Endothelial cell of umbilical vein (primary cell): Measurements from ENCODE around the gene CAMTA1. TPM values are rescaled to one million over a fixed set of nuclear protein-coding genes. Genes with fewer than 3 reads are reported as not detected.

Source experiments
- BruUV-seq: library from RNA; stranded (reverse); fragments of 400-500 nt; replicated peaks from 2 replicates; lab custom pipeline; 2021; lab: Mats Ljungman, UMichigan
- CTCF ChIA-PET: fragments of 300-600, 350-600 bp; sonication (Branson Sonifier 250); formaldehyde crosslinking; loops from one replicate; lab custom pipeline; 2021; ENCODE audit warnings: antibody characterized with exemption, inconsistent platforms; lab: Charles Lee
- POLR2A ChIA-PET: fragments of 300-600, 350-600 bp; sonication (Branson Sonifier 250); formaldehyde crosslinking; loops from one replicate; lab custom pipeline; 2021; ENCODE audit warnings: antibody characterized with exemption, inconsistent platforms; lab: Charles Lee
- DNase-seq: peaks from one replicate; pipeline ENCODE4 v3.0.0-alpha.2; 2011; ENCODE audit warnings: low read depth, low spot score
- FAIRE-seq: peaks from 2 replicates; lab custom pipeline; 2011; peaks lifted over from hg19 to GRCh38; lab: Jason Lieb, UNC
- H2AFZ ChIP-seq: 2 replicates; pipeline ENCODE4 v1.6.0; 2012; ENCODE audit warnings: low read depth, low read length, control low read depth, inconsistent platforms
- H3K27ac ChIP-seq: 2 replicates; pipeline ENCODE4 v1.5.1; 2011; ENCODE audit warnings: low read depth, mild to moderate bottlenecking, control low read depth, low read length, moderate library complexity; ENCODE audit not compliant: insufficient read depth
- H3K27me3 ChIP-seq, 2 experiments: 2 replicates each; pipeline versions ENCODE4 v1.6.0 to v1.6.1; 2011; ENCODE audit warnings: low read length in 2 of 2, mixed read lengths in 1 of 2; ENCODE audit not compliant: control insufficient read depth in 2 of 2, insufficient read depth in 2 of 2
- H3K36me3 ChIP-seq, 2 experiments: 2 replicates in 1 of 2; 3 replicates in 1 of 2; pipeline ENCODE4 v1.5.1; 2011; ENCODE audit warnings: low read length in 2 of 2, mild to moderate bottlenecking in 1 of 2, moderate library complexity in 1 of 2; ENCODE audit not compliant: control insufficient read depth in 2 of 2, insufficient read depth in 2 of 2; ENCODE audit errors: extremely low read depth in 1 of 2
- H3K4me1 ChIP-seq: 3 replicates; pipeline ENCODE4 v1.5.1; 2011; ENCODE audit warnings: mild to moderate bottlenecking, low read length; ENCODE audit not compliant: control insufficient read depth, insufficient read depth; ENCODE audit errors: extremely low read depth
- H3K4me2 ChIP-seq: 2 replicates; pipeline ENCODE4 v1.6.1; 2011; ENCODE audit warnings: low read length, control low read depth, mixed read lengths; ENCODE audit not compliant: insufficient read depth
- H3K4me3 ChIP-seq, 3 experiments: fragments of 200-600 bp in 1 of 3; sonication (generic), shearing (Covaris generic) in 1 of 3; replicated peaks in 1 of 3; 2 replicates each; pipeline ENCODE4 v1.5.1; 2011 to 2016; ENCODE audit warnings: control low read depth in 3 of 3, low read length in 3 of 3, mild to moderate bottlenecking in 2 of 3, inconsistent platforms in 1 of 3, low read depth in 1 of 3, moderate library complexity in 1 of 3; ENCODE audit not compliant: insufficient read depth in 1 of 3
- H3K79me2 ChIP-seq: 2 replicates; pipeline ENCODE4 v1.6.0; 2012; ENCODE audit warnings: low read length, inconsistent platforms; ENCODE audit not compliant: control insufficient read depth, insufficient read depth
- H3K9ac ChIP-seq: replicated peaks from 2 replicates; pipeline ENCODE3; 2011; ENCODE audit warnings: low read length, control low read depth; ENCODE audit not compliant: insufficient read depth; ENCODE audit errors: extremely low read depth
- H3K9me1 ChIP-seq: replicated peaks from 3 replicates; pipeline ENCODE4 v1.6.0; 2011; ENCODE audit warnings: mild to moderate bottlenecking, low read length; ENCODE audit not compliant: control insufficient read depth, insufficient read depth; ENCODE audit errors: extremely low read depth
- H3K9me3 ChIP-seq: replicated peaks from 2 replicates; pipeline ENCODE4 v1.5.1; 2012; ENCODE audit warnings: low read length, inconsistent platforms; ENCODE audit not compliant: control insufficient read depth, insufficient read depth
- H4K20me1 ChIP-seq: replicated peaks from 2 replicates; pipeline ENCODE3; 2011; ENCODE audit warnings: mild to moderate bottlenecking, low read length; ENCODE audit not compliant: control insufficient read depth, insufficient read depth; ENCODE audit errors: extremely low read depth
- EZH2 ChIP-seq: IDR thresholded peaks from 2 replicates; pipeline ENCODE4 v1.6.1; 2012; ENCODE audit warnings: borderline replicate concordance, low read depth, mild to moderate bottlenecking, moderate library complexity, low read length, inconsistent platforms; ENCODE audit not compliant: severe bottlenecking
- FOS ChIP-seq: IDR thresholded peaks from 2 replicates; pipeline ENCODE4 v1.6.1; 2011; ENCODE audit warnings: mild to moderate bottlenecking, low read length, moderate library complexity, borderline replicate concordance; ENCODE audit not compliant: insufficient read depth
- GATA2 ChIP-seq: IDR thresholded peaks from 2 replicates; pipeline ENCODE4 v1.7.0; 2011; ENCODE audit warnings: low read depth, mild to moderate bottlenecking, moderate library complexity, mixed read lengths, low read length; ENCODE audit not compliant: insufficient read length, insufficient read depth
- JUN ChIP-seq: IDR thresholded peaks from 2 replicates; pipeline ENCODE4 v1.6.1; 2011; ENCODE audit warnings: borderline replicate concordance, low read depth; ENCODE audit not compliant: insufficient read length, insufficient read depth
- MYC ChIP-seq: IDR thresholded peaks from one replicate; pipeline ENCODE4 v1.6.1; 2011; ENCODE audit warnings: mild to moderate bottlenecking, low read depth, low read length
- POLR2A ChIP-seq: IDR thresholded peaks from 2 replicates; pipeline ENCODE4 v1.6.1; 2012; ENCODE audit warnings: low read depth, mild to moderate bottlenecking, control low read depth, low read length
- POLR2AphosphoS5 ChIP-seq: IDR thresholded peaks from 2 replicates; pipeline ENCODE4 v1.6.1; 2012; ENCODE audit warnings: low read depth, mild to moderate bottlenecking, control low read depth, low read length, moderate library complexity; ENCODE audit not compliant: insufficient read depth
- dilution Hi-C: fragments of 300-500 bp; cut with MboI; formaldehyde crosslinking; loops from one replicate; pipeline ENCODE4 v1.15.0; 2019; ENCODE audit warnings: low sequenced_read_pairs; ENCODE audit not compliant: extremely low pct_ligation_motif_present
- intact Hi-C: fragments of 100-400 bp; cut with micrococcal nuclease; formaldehyde crosslinking; loops from one replicate; pipeline ENCODE4 v1.10.0; 2022
- polyA plus RNA-seq, 4 experiments: library from polyadenylated mRNA; depleted of rRNA in 3 of 4; stranded (reverse) in 3 of 4; unstranded in 1 of 4; fragments of >200 nt; gene quantifications; 2 replicates each; pipeline versions ENCODE4 v1.2.1 to v1.2.3, GENCODE V29; 2011 to 2012; ENCODE audit warnings: missing spikeins in 1 of 4
- total RNA-seq: library from RNA; stranded (reverse); gene quantifications from 2 replicates; pipeline ENCODE4 v1.2.3, GENCODE V29; 2021
- TF ChIP-seq, protein P1 (sequence below), 2 donors: IDR thresholded peaks; 1 replicate in 1 of 2; 2 replicates in 1 of 2; pipeline ENCODE4 v1.5.1; 2011; ENCODE audit warnings: low read length in 2 of 2, mild to moderate bottlenecking in 2 of 2, moderate library complexity in 2 of 2, control low read depth in 1 of 2, inconsistent platforms in 1 of 2, low read depth in 1 of 2; ENCODE audit not compliant: insufficient read depth in 1 of 2; ENCODE audit errors: extremely low read depth in 1 of 2
- TF ChIP-seq, protein P2 (sequence below): IDR thresholded peaks from 2 replicates; pipeline ENCODE4 v1.6.1; 2011; ENCODE audit not compliant: insufficient read depth, insufficient read length

Gene CAMTA1
- total and polyA plus RNA-seq, 2 donors (not counting 3 experiments of a cell fraction or from before 2014, with no cell fraction given), result 50.8 to 92.7 TPM

DNA sequence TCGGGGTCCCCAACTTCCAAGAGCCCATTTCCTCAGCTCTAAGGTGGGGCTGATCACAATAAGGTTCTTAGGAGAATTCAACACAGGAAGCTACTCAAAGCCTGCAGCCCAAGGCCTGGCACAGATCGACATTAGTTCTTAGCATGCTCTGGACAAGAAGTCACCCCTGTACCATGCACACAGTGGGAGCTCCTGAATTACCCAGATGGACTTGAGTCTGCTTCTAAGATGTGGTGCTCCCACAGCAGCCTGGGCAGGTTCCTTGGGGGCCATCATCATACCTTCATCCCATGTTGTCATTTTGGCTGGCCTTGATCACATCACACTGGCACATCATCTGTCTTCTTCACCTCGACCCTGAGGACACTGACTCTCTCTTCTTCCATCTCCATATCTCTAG is 832.6 kb downstream of the CAMTA1 start:
- intact Hi-C loops, result loop anchor here (5.0 kb wide), 1 partner anchor 1456 kb away; no protein-coding TSS in a partner anchor
- Histone ChIP-seq H3K27me3 (no peaks in the 10 kb centered on the region), H3K27ac (no peak overlapping the region), H2AFZ (no peak overlapping the region), H3K4me2 (no peak overlapping the region), H3K79me2 (no peaks in the 10 kb centered on the region), H3K9me3 (no peaks in the 10 kb centered on the region), H4K20me1 (no peaks in the 10 kb centered on the region), H3K9me1 (no peaks in the 10 kb centered on the region), H3K4me3 (no peak overlapping the region), H3K9ac (no peak overlapping the region), H3K36me3 (no peaks in the 10 kb centered on the region), H3K4me1 (no peaks in the 10 kb centered on the region)
- ChIA-PET POLR2A (no interaction called here), CTCF (interaction anchor here (1.1 kb wide), 1 partner anchor 30 kb away, joined by 3 read pairs; no protein-coding TSS in a partner anchor)
- BruUV-seq, result no TSS peak
- TF ChIP-seq MYC (no peak), POLR2A (no peak), POLR2AphosphoS5 (no peak), JUN (no peak), FOS (no peak), GATA2 (no peak), EZH2 (no peak)
- TF ChIP-seq, protein P1, sequence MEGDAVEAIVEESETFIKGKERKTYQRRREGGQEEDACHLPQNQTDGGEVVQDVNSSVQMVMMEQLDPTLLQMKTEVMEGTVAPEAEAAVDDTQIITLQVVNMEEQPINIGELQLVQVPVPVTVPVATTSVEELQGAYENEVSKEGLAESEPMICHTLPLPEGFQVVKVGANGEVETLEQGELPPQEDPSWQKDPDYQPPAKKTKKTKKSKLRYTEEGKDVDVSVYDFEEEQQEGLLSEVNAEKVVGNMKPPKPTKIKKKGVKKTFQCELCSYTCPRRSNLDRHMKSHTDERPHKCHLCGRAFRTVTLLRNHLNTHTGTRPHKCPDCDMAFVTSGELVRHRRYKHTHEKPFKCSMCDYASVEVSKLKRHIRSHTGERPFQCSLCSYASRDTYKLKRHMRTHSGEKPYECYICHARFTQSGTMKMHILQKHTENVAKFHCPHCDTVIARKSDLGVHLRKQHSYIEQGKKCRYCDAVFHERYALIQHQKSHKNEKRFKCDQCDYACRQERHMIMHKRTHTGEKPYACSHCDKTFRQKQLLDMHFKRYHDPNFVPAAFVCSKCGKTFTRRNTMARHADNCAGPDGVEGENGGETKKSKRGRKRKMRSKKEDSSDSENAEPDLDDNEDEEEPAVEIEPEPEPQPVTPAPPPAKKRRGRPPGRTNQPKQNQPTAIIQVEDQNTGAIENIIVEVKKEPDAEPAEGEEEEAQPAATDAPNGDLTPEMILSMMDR (IDR thresholded peaks at IDR 0.05; ENCODE audit: extremely low read depth in 1 of 2, insufficient read depth in 1 of 2, low read depth in 1 of 2, low read length in 2 of 2), result no peak
- TF ChIP-seq, protein P2, sequence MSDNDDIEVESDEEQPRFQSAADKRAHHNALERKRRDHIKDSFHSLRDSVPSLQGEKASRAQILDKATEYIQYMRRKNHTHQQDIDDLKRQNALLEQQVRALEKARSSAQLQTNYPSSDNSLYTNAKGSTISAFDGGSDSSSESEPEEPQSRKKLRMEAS, result no peak
- FAIRE-seq (no peak), DNase-seq (no peak)
- dilution Hi-C loops, result no loop called here
